MM.1S (cell line): Measurements from ENCODE around the gene USP11.

Source experiments
- DNase-seq: peaks from one replicate; pipeline ENCODE4 v3.0.0-alpha.2; 2015
- H2AFZ ChIP-seq: fragments of 300-600 bp; sonication (generic); 2 replicates; pipeline ENCODE4 v1.6.0; 2016; ENCODE audit warnings: antibody characterized with exemption, low read length
- H3F3A ChIP-seq: fragments of 300-600 bp; sonication (generic); 2 replicates; pipeline ENCODE4 v1.6.1; 2016; ENCODE audit warnings: mild to moderate bottlenecking, antibody characterized with exemption, low read length, moderate library complexity, mixed read lengths; ENCODE audit not compliant: insufficient read depth
- H3K27ac ChIP-seq: fragments of 300-600 bp; sonication (generic); 2 replicates; pipeline ENCODE4 v1.5.1; 2016; ENCODE audit warnings: mild to moderate bottlenecking, low read length
- H3K27me3 ChIP-seq: fragments of 300-600 bp; sonication (generic); replicated peaks from 2 replicates; pipeline ENCODE4 v1.6.0; 2016; ENCODE audit warnings: low read length; ENCODE audit not compliant: insufficient read depth
- H3K36me3 ChIP-seq: fragments of 300-600 bp; sonication (generic); replicated peaks from 2 replicates; pipeline ENCODE4 v1.6.1; 2016; ENCODE audit warnings: mild to moderate bottlenecking, low read length, mixed read lengths; ENCODE audit not compliant: insufficient read depth
- H3K4me1 ChIP-seq: fragments of 300-600 bp; sonication (generic); 2 replicates; pipeline ENCODE4 v1.6.1; 2016; ENCODE audit warnings: low read length, mixed read lengths
- H3K4me2 ChIP-seq: fragments of 300-600 bp; sonication (generic); 2 replicates; pipeline ENCODE4 v1.6.0; 2016; ENCODE audit warnings: low read depth, low read length
- H3K4me3 ChIP-seq: fragments of 300-600 bp; sonication (generic); 2 replicates; pipeline ENCODE4 v1.5.1; 2016; ENCODE audit warnings: low read length, mixed read lengths
- H3K79me2 ChIP-seq: fragments of 300-600 bp; sonication (generic); 2 replicates; pipeline ENCODE4 v1.6.1; 2016; ENCODE audit warnings: mixed run types, low read length, mixed read lengths
- H3K9ac ChIP-seq: fragments of 300-600 bp; sonication (generic); 2 replicates; pipeline ENCODE4 v1.6.1; 2016; ENCODE audit warnings: low read length, mixed read lengths
- H3K9me2 ChIP-seq: fragments of 300-600 bp; sonication (generic); replicated peaks from 2 replicates; pipeline ENCODE4 v1.6.1; 2016; ENCODE audit warnings: mild to moderate bottlenecking, low read length, mixed read lengths; ENCODE audit not compliant: insufficient read depth
- H3K9me3 ChIP-seq: fragments of 300-600 bp; sonication (generic); replicated peaks from 2 replicates; pipeline ENCODE4 v1.6.1; 2016; ENCODE audit warnings: mild to moderate bottlenecking, low read length, mixed read lengths; ENCODE audit not compliant: insufficient read depth
- H4K20me1 ChIP-seq: fragments of 300-600 bp; sonication (generic); 2 replicates; pipeline ENCODE4 v1.6.1; 2016; ENCODE audit warnings: mild to moderate bottlenecking, low read length, moderate library complexity, mixed read lengths; ENCODE audit not compliant: insufficient read depth
- EZH2 ChIP-seq: fragments of 300-600 bp; sonication (generic); optimal IDR thresholded peaks from 2 replicates; pipeline ENCODE3; 2017; ENCODE audit warnings: low read depth, mild to moderate bottlenecking, antibody characterized with exemption, low read length, mixed read lengths
- EZH2phosphoT487 ChIP-seq: fragments of 300-600 bp; sonication (generic); IDR thresholded peaks from 2 replicates; pipeline ENCODE4 v1.6.1; 2018; ENCODE audit warnings: antibody characterized with exemption, low read length
- TF ChIP-seq, protein P1 (sequence below): fragments of 300-600 bp; sonication (generic); IDR thresholded peaks from 2 replicates; pipeline ENCODE4 v1.5.1; 2016; ENCODE audit warnings: antibody characterized with exemption, low read length, mixed read lengths

Gene USP11

DNA sequence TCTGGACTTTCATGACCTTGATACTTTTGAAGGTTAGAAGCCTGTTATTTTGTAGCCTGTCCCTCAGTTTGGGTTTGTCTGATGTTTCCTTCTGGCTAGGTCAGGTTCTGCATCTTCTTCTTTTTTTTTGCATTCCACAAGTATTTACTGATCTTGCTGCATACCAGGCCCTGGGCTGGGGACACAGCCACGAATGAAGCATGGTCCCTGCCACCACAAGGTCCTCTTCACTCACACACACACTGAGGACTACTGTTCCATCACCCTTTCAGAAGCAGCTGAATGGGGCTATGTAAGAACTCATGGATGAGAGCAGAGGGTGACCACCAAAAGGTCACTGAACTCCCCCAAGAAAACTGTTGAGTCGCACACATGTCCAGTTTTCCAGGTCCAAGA is 39.2 kb downstream of the USP11 start:
- Histone ChIP-seq H3K4me3 (no peak overlapping the region), H3K27ac (no peak overlapping the region), H3K79me2 (no peaks in the 10 kb centered on the region), H4K20me1 (no peaks in the 10 kb centered on the region), H3K9ac (no peak overlapping the region), H3K9me2 (no peaks in the 10 kb centered on the region), H2AFZ (no peak overlapping the region), H3K36me3 (no peaks in the 10 kb centered on the region), H3K4me1 (no peaks in the 10 kb centered on the region), H3K4me2 (no peak overlapping the region), H3F3A (no peaks in the 10 kb centered on the region), H3K9me3 (no peaks in the 10 kb centered on the region), H3K27me3 (no peaks in the 10 kb centered on the region)
- DNase-seq, result no peak
- TF ChIP-seq, protein P1, sequence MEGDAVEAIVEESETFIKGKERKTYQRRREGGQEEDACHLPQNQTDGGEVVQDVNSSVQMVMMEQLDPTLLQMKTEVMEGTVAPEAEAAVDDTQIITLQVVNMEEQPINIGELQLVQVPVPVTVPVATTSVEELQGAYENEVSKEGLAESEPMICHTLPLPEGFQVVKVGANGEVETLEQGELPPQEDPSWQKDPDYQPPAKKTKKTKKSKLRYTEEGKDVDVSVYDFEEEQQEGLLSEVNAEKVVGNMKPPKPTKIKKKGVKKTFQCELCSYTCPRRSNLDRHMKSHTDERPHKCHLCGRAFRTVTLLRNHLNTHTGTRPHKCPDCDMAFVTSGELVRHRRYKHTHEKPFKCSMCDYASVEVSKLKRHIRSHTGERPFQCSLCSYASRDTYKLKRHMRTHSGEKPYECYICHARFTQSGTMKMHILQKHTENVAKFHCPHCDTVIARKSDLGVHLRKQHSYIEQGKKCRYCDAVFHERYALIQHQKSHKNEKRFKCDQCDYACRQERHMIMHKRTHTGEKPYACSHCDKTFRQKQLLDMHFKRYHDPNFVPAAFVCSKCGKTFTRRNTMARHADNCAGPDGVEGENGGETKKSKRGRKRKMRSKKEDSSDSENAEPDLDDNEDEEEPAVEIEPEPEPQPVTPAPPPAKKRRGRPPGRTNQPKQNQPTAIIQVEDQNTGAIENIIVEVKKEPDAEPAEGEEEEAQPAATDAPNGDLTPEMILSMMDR, result no peak
- TF ChIP-seq EZH2phosphoT487, result no peak
- TF ChIP-seq EZH2, result no peak

DNA sequence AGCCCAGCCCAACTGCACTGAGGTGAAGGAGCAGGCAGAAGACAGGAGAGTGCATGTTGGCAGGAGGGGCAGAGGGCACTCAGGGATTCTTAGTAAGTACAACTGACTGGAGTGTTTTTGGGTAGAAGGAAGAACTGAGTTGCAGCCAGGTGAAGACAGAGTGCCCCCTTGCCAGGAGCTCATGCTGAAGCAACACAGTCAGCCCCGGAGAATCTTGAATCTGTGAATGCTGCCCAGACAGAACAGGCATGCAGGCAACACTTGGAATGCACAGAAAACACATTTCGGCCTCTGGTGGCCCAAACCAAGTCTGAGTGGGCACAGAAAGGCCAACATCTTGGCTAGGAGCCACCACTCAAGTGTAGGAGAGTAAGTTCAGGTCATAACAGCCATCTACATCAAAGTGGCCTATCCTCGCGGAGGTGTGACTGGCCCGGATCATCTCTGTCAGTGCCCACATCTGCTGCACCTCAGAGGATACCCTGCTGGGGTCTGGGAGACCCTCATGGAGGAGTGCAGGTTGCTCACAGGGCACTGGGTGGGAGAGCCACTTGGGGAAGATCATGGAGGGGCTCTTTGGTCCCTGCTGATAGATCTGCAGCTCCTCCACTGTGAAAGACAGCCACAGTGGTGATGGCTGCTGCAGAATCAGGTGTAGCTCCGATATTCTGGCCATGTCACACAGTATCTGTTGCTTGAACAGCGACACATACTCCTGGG is 40.4 kb downstream of the USP11 start:
- Histone ChIP-seq H3K9me3 (no peaks in the 10 kb centered on the region), H3K79me2 (no peaks in the 10 kb centered on the region), H3K4me1 (no peaks in the 10 kb centered on the region), H3F3A (no peaks in the 10 kb centered on the region), H3K4me2 (no peak overlapping the region), H4K20me1 (no peaks in the 10 kb centered on the region), H3K36me3 (no peaks in the 10 kb centered on the region), H3K4me3 (no peak overlapping the region), H3K9ac (no peak overlapping the region), H2AFZ (no peak overlapping the region), H3K27ac (no peak overlapping the region), H3K27me3 (no peaks in the 10 kb centered on the region), H3K9me2 (no peaks in the 10 kb centered on the region)
- DNase-seq, result no peak
- TF ChIP-seq EZH2phosphoT487 (no peak), EZH2 (no peak)
- TF ChIP-seq, protein P1, result no peak

DNA sequence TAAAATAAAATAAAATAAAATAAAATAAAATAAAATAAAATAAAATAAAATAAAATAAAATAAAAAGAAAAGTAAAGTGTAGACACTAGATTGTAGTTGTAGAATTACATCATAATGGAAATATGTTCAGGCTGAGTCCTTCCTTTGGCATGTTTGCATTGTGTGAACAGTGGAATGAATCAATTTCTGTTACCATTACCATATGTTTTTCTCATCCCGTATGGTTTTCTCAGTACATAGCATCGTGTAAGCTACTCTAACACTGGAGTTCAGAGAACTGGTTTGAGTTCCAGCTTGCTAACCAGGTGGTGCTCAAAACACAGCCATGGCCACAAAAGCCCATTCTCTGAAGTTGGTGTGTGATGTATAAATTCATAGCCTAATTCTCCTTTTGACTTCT is 45.9 kb downstream of the USP11 start:
- H2AFZ ChIP-seq, result no peak overlapping the region
- no peaks in the 10 kb centered on the region for H3K79me2 ChIP-seq
- H3F3A ChIP-seq, result no peaks in the 10 kb centered on the region
- no peaks in the 10 kb centered on the region for H3K27me3 ChIP-seq
- no peaks in the 10 kb centered on the region for H3K4me1 ChIP-seq
- no peak overlapping the region for H3K9ac ChIP-seq
- no peak overlapping the region for H3K4me2 ChIP-seq
- H3K4me3 ChIP-seq, result no peak overlapping the region
- TF ChIP-seq, protein P1, result no peak
- TF ChIP-seq EZH2phosphoT487, result no peak
- no peak for TF ChIP-seq EZH2
- H3K36me3 ChIP-seq, result no peaks in the 10 kb centered on the region
- DNase-seq, result no peak
- no peak overlapping the region for H3K27ac ChIP-seq
- H3K9me2 ChIP-seq, result no peaks in the 10 kb centered on the region
- H4K20me1 ChIP-seq, result no peaks in the 10 kb centered on the region
- no peaks in the 10 kb centered on the region for H3K9me3 ChIP-seq
